WERI-Rb-1 (cell line): ENCODE results near the gene TMEM117.

Source experiments
- DNase-seq: peaks from one replicate; pipeline ENCODE4 v3.0.0-alpha.2; 2020
- H3K27ac ChIP-seq: fragments of 250-450 bp; sonication (Bioruptor Pico); 2 replicates; pipeline ENCODE4 v1.5.1; 2020; ENCODE audit warnings: mild to moderate bottlenecking, moderate library complexity
- H3K27me3 ChIP-seq: fragments of 250-450 bp; sonication (Bioruptor Pico); 2 replicates; pipeline ENCODE4 v1.5.1; 2021; ENCODE audit warnings: mild to moderate bottlenecking, low read depth, moderate library complexity; ENCODE audit not compliant: insufficient read depth, severe bottlenecking
- H3K36me3 ChIP-seq: fragments of 250-450 bp; sonication (Bioruptor Pico); 2 replicates; pipeline ENCODE4 v1.5.1; 2020; ENCODE audit warnings: mild to moderate bottlenecking, moderate library complexity
- H3K4me3 ChIP-seq: 2 replicates; pipeline ENCODE4 v1.5.1; 2011; ENCODE audit warnings: low read depth, mild to moderate bottlenecking, control low read depth, low read length
- H3K9me3 ChIP-seq: fragments of 250-450 bp; sonication (Bioruptor Pico); 2 replicates; pipeline ENCODE4 v1.5.1; 2021; ENCODE audit warnings: mild to moderate bottlenecking, moderate library complexity; ENCODE audit not compliant: severe bottlenecking
- TF ChIP-seq, protein P1 (sequence below): IDR thresholded peaks from 2 replicates; pipeline ENCODE4 v1.5.1; 2011; ENCODE audit warnings: low read depth, mild to moderate bottlenecking, control low read depth, inconsistent platforms, low read length

The TMEM117 gene

DNA sequence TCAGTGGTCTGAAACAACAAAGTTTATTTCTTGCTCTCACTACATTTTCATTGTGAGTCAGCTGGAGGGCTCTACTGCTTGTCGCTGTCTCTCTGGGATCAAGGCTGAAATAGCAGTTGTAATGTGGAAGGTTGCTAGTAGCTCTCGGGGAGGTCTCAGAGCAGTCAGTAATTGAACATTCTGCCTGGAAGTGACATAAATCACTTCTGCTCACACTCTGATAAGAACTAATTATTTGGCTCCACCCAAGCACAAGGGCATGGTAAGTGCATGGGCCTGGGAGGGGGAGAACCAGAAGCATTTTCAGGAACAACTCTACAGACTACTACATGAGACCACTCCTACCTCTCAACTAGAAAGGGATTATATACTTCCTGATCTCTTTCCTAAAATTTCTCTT is 128.2 kb downstream of the TMEM117 start:
- Histone ChIP-seq H3K4me3 (no peak overlapping the region), H3K27me3 (no peaks in the 10 kb centered on the region), H3K27ac (no peak overlapping the region), H3K36me3 (no peaks in the 10 kb centered on the region), H3K9me3 (no peaks in the 10 kb centered on the region)
- TF ChIP-seq, protein P1, sequence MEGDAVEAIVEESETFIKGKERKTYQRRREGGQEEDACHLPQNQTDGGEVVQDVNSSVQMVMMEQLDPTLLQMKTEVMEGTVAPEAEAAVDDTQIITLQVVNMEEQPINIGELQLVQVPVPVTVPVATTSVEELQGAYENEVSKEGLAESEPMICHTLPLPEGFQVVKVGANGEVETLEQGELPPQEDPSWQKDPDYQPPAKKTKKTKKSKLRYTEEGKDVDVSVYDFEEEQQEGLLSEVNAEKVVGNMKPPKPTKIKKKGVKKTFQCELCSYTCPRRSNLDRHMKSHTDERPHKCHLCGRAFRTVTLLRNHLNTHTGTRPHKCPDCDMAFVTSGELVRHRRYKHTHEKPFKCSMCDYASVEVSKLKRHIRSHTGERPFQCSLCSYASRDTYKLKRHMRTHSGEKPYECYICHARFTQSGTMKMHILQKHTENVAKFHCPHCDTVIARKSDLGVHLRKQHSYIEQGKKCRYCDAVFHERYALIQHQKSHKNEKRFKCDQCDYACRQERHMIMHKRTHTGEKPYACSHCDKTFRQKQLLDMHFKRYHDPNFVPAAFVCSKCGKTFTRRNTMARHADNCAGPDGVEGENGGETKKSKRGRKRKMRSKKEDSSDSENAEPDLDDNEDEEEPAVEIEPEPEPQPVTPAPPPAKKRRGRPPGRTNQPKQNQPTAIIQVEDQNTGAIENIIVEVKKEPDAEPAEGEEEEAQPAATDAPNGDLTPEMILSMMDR = no peak
- DNase-seq = no peak

DNA sequence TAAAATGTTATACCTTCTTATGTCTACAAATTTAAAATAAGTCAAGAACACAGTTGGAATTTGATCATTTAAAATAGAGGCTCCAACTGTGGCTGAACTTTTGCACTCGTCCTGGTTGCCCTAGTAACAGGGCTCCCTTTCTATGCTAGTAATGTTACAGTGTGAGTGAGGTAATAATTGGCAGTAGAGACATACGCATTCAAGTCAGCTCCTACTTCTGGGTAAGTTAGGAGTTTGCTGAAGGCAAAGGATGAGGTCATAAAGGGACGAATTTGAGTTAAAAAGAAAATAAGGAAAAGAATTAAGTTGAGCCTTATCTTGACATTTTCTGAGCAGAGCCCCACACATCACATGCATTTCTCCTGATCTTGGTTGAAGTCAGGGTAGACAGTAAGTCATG is 129.1 kb downstream of the TMEM117 start:
- TF ChIP-seq, protein P1 = no peak
- no peaks in the 10 kb centered on the region for H3K27me3 ChIP-seq
- no peak overlapping the region for H3K4me3 ChIP-seq
- H3K27ac ChIP-seq = no peak overlapping the region
- no peak for DNase-seq
- no peaks in the 10 kb centered on the region for H3K36me3 ChIP-seq
- no peaks in the 10 kb centered on the region for H3K9me3 ChIP-seq

DNA sequence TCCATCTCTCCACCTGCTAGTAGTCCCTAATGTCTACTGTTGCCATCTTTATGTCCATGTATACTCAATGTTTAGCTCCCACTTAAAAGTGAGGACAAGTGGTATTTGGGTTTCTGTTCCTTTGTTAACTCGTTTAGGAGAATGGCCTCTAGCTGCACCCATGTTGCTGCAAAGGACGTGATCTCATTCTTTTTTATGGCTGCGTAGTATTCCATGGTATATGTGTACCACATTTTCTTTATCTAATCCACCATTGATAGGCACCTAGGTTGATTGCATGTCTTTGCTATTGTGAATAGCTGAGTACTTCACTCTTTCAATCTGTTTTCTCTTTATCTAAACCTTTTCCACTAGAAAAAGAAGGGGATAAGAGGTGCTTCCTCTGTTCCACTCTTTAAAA is 130.0 kb downstream of the TMEM117 start:
- TF ChIP-seq, protein P1 = no peak
- no peaks in the 10 kb centered on the region for H3K27me3 ChIP-seq
- H3K36me3 ChIP-seq = no peaks in the 10 kb centered on the region
- no peak overlapping the region for H3K27ac ChIP-seq
- H3K4me3 ChIP-seq = no peak overlapping the region
- no peak for DNase-seq
- H3K9me3 ChIP-seq = no peaks in the 10 kb centered on the region

DNA sequence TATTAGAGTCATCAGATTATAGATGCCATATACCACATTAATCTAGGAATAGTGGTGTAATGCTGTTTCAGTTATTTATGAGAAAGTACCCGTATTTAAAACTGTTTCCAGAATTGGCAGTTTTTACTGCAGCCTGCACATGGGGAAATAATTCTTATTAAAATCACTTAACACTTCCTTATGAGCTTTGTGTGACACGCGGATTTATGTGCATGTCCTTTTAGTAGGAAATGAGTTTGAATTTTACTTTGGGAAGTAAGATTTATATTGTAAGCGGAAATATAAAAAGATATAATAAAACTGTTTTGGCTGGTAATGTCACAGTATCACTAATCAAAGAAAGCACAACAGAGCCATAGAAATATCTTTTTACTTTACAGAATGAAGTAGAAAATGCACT is 132.9 kb downstream of the TMEM117 start:
- TF ChIP-seq, protein P1 = no peak
- H3K36me3 ChIP-seq = no peaks in the 10 kb centered on the region
- no peaks in the 10 kb centered on the region for H3K9me3 ChIP-seq
- H3K27me3 ChIP-seq = no peaks in the 10 kb centered on the region
- H3K27ac ChIP-seq = no peak overlapping the region
- no peak overlapping the region for H3K4me3 ChIP-seq
- DNase-seq = no peak

DNA sequence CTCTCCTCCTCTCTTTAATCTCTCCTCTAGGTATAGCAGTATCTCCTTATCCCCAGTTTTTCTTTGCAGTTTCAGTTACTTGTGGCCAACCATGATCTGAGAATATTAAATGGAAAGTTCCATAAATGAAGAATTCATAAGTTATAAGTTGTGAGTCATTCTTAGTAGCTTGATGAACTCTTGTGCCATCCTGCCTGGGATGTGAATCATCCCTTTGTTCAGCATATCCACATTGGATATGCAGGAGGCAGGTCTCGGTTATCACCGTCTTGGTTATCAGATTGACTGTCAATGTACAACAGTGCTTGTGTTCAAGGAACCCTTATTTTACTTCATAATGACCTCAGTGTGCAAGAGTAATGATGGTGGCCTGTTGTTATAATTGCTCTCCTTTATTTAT is 134.0 kb downstream of the TMEM117 start:
- no peak for DNase-seq
- TF ChIP-seq, protein P1 = no peak

DNA sequence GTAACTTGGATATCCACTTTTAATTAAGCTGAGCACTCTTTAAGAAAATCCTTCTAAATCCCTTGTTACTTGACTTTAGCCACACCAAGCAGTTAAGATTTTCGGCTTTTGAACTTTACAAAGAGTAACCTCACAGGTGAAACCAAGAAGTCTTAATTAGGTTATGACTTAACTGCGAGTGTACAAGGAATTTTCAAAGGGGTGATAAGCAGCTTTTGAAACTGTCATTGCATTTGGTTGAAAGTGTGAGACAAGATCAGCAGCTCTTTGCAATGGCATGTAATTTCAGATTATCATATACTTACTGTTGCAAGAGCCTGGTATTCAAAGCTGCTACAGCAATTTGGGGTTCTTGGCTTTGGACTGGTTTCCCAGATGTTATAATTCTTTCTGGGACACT is 137.5 kb downstream of the TMEM117 start:
- DNase-seq = no peak
- H3K27me3 ChIP-seq = no peaks in the 10 kb centered on the region
- no peaks in the 10 kb centered on the region for H3K36me3 ChIP-seq
- no peaks in the 10 kb centered on the region for H3K9me3 ChIP-seq
- TF ChIP-seq, protein P1 = no peak
- H3K4me3 ChIP-seq = no peak overlapping the region
- H3K27ac ChIP-seq = no peak overlapping the region

More for the DNA sequence above, 134.0 kb downstream of the TMEM117 start:
- Histone ChIP-seq H3K36me3 (no peaks in the 10 kb centered on the region), H3K27me3 (no peaks in the 10 kb centered on the region), H3K9me3 (no peaks in the 10 kb centered on the region), H3K4me3 (no peak overlapping the region), H3K27ac (no peak overlapping the region)
